Measurements from ENCODE around the gene SGK1. TPM values are rescaled to one million over a fixed set of nuclear protein-coding genes. Genes with fewer than 3 reads are reported as not detected.

SGK1 gene
- total and polyA plus RNA-seq, 2 donors from 2014 or later = 142 to 324 TPM

DNA sequence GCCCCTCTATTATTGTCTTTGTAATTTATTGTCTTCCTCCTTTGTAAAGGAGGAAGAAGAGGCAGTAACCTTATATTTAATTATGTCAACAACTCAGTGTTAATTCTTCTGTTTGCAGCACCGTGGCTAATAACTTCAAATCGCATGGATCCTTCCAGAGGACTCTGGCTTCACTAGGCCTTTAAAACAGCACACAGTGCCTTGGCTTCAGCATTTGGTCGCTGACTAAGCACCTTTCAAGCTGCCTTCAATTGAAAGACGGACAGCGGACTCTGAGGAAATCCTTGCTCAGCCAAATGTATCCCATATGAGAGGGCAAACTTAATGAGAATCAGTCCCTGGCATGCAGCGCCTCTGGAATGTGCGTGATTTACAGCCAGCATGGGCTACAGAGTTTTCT is 64.2 kb downstream of the SGK1 start:
- no peaks in the 10 kb centered on the region for H3K9me3 ChIP-seq (ENCODE audit: control insufficient read depth in 2 of 3, insufficient read depth in 1 of 3, low read length in 3 of 3)
- intact Hi-C loops (cut with DNase I) = no loop called here
- DNase-seq (peak in 4 of 5 donors; percentile 76 to 88 (median 82)), FAIRE-seq (no peak)
- H3K4me3 ChIP-seq (ENCODE audit: low read length in 3 of 3) = no peak overlapping the region
- H3K36me3 ChIP-seq (ENCODE audit: control insufficient read depth in 2 of 3, insufficient read depth in 3 of 3, low read length in 3 of 3) = no peaks in the 10 kb centered on the region
- TF ChIP-seq, protein P1, sequence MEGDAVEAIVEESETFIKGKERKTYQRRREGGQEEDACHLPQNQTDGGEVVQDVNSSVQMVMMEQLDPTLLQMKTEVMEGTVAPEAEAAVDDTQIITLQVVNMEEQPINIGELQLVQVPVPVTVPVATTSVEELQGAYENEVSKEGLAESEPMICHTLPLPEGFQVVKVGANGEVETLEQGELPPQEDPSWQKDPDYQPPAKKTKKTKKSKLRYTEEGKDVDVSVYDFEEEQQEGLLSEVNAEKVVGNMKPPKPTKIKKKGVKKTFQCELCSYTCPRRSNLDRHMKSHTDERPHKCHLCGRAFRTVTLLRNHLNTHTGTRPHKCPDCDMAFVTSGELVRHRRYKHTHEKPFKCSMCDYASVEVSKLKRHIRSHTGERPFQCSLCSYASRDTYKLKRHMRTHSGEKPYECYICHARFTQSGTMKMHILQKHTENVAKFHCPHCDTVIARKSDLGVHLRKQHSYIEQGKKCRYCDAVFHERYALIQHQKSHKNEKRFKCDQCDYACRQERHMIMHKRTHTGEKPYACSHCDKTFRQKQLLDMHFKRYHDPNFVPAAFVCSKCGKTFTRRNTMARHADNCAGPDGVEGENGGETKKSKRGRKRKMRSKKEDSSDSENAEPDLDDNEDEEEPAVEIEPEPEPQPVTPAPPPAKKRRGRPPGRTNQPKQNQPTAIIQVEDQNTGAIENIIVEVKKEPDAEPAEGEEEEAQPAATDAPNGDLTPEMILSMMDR (IDR thresholded peaks at IDR 0.05; ENCODE audit: borderline replicate concordance, extremely low read depth, insufficient read depth) = no peak
- H3K9ac ChIP-seq (ENCODE audit: low read length in 3 of 3) = no peak overlapping the region
- peaks cover 0 to 5% (median 4%) of the 10 kb centered on the region in 3 donors for H3K4me1 ChIP-seq (ENCODE audit: control insufficient read depth in 2 of 3, insufficient read depth in 2 of 3, low read depth in 1 of 3, low read length in 3 of 3)
- H3K27ac ChIP-seq (ENCODE audit: low read depth in 2 of 2, low read length in 2 of 2) = no peak overlapping the region
- no peaks in the 10 kb centered on the region for H3K27me3 ChIP-seq (ENCODE audit: control insufficient read depth, insufficient read depth, low read length)

GRCh38 chr6:134251320-134251719 is 66.6 kb downstream of the SGK1 start:
- no peaks in the 10 kb centered on the region for H3K9me3 ChIP-seq (ENCODE audit: control insufficient read depth in 2 of 3, insufficient read depth in 1 of 3, low read length in 3 of 3)

DNA sequence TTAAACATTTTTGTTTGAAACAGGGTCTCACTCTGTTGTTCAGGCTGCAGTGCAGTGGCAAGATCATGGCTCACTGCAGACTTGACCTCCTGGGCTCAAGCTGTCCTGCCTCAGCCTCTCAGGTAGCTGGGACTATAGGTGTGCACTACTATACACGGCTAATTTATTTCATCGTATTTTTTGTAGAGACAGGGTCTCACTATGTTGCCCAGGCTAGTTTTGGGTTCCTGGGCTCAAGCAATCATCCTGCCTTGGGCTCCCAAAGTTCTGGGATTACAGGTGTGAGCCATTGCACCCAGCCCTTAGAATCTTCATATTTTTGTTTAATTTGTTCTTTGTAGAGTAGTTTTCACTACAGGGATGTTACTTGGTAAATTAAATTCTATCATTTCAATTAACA is 67.1 kb downstream of the SGK1 start:
- H3K9ac ChIP-seq (ENCODE audit: low read length in 3 of 3) = no peak overlapping the region
- peaks cover 0 to 5% (median 5%) of the 10 kb centered on the region in 3 donors for H3K4me1 ChIP-seq (ENCODE audit: control insufficient read depth in 2 of 3, insufficient read depth in 2 of 3, low read depth in 1 of 3, low read length in 3 of 3)
- H3K36me3 ChIP-seq (ENCODE audit: control insufficient read depth in 2 of 3, insufficient read depth in 3 of 3, low read length in 3 of 3) = no peaks in the 10 kb centered on the region
- FAIRE-seq (no peak), DNase-seq (no peak)
- no peaks in the 10 kb centered on the region for H3K9me3 ChIP-seq (ENCODE audit: control insufficient read depth in 2 of 3, insufficient read depth in 1 of 3, low read length in 3 of 3)
- TF ChIP-seq, protein P1 (IDR thresholded peaks at IDR 0.05; ENCODE audit: borderline replicate concordance, extremely low read depth, insufficient read depth) = no peak
- H3K4me3 ChIP-seq (ENCODE audit: low read length in 3 of 3) = no peak overlapping the region
- H3K27me3 ChIP-seq (ENCODE audit: control insufficient read depth, insufficient read depth, low read length) = no peaks in the 10 kb centered on the region
- no peak overlapping the region for H3K27ac ChIP-seq (ENCODE audit: low read depth in 2 of 2, low read length in 2 of 2)
- intact Hi-C loops (cut with DNase I) = no loop called here

More at GRCh38 chr6:134251320-134251719, 66.6 kb downstream of the SGK1 start:
- no peak overlapping the region for H3K27ac ChIP-seq (ENCODE audit: low read depth in 2 of 2, low read length in 2 of 2)
- FAIRE-seq (no peak), DNase-seq (no peak)
- no peak overlapping the region for H3K9ac ChIP-seq (ENCODE audit: low read length in 3 of 3)
- TF ChIP-seq, protein P1 (IDR thresholded peaks at IDR 0.05; ENCODE audit: borderline replicate concordance, extremely low read depth, insufficient read depth) = no peak
- no peaks in the 10 kb centered on the region for H3K36me3 ChIP-seq (ENCODE audit: control insufficient read depth in 2 of 3, insufficient read depth in 3 of 3, low read length in 3 of 3)
- peaks cover 0 to 5% (median 5%) of the 10 kb centered on the region in 3 donors for H3K4me1 ChIP-seq (ENCODE audit: control insufficient read depth in 2 of 3, insufficient read depth in 2 of 3, low read depth in 1 of 3, low read length in 3 of 3)
- H3K4me3 ChIP-seq (ENCODE audit: low read length in 3 of 3) = no peak overlapping the region
- intact Hi-C loops (cut with DNase I) = no loop called here
- no peaks in the 10 kb centered on the region for H3K27me3 ChIP-seq (ENCODE audit: control insufficient read depth, insufficient read depth, low read length)

All from kidney (tissue), 14 donors.